HCT116 (cell line): ENCODE results near the gene ETNK2. TPM values are rescaled to one million over a fixed set of nuclear protein-coding genes. Genes with fewer than 3 reads are reported as not detected.
A peak's percentile ranks its signal among the peaks of the same experiment; 100 is the strongest.

Experiments used
- ATAC-seq: fragments of 200-7000 bp; cut with Tn5 transposase; 2 replicates; pipeline ENCODE4 v1.9.1; 2020; ENCODE audit warnings: mild to moderate bottlenecking, moderate library complexity
- BruUV-seq: library from RNA; stranded (reverse); fragments of 400-500 nt; replicated peaks from 2 replicates; lab custom pipeline; 2021; lab: Mats Ljungman, UMichigan
- CTCF ChIA-PET: fragments of 300-600 bp; sonication (Branson Sonifier 250); formaldehyde crosslinking; loops from one replicate; lab custom pipeline; 2021; ENCODE audit warnings: antibody characterized with exemption; lab: Charles Lee
- POLR2A ChIA-PET: fragments of 300-600, 350-600 bp; sonication (Branson Sonifier 250); formaldehyde crosslinking; loops from one replicate; lab custom pipeline; 2021; ENCODE audit warnings: antibody characterized with exemption; lab: Charles Lee
- RAD21 ChIA-PET, 2 experiments: fragments of 300-600 bp; sonication (Branson Sonifier 250); formaldehyde crosslinking; loops; one replicate each; lab custom pipeline; 2023; ENCODE audit warnings: low total read pairs in 2 of 2; ENCODE audit not compliant: uncharacterized antibody in 2 of 2, unreplicated experiment in 2 of 2, low non-redundant PET in 1 of 2; lab: Charles Lee
- DNase-seq: peaks from one replicate; pipeline ENCODE4 v3.0.0-alpha.2; 2010; ENCODE audit warnings: low read depth, low spot score
- H2AFZ ChIP-seq: fragments of 200-600 bp; shearing (Covaris generic), sonication (generic); 2 replicates; pipeline ENCODE4 v1.6.1; 2017; ENCODE audit warnings: low read depth, mixed run types, mixed read lengths, antibody characterized with exemption, low read length; ENCODE audit not compliant: poor library complexity, severe bottlenecking
- H3K27ac ChIP-seq: 2 replicates; pipeline ENCODE4 v1.5.1; 2012; ENCODE audit warnings: low read depth, low read length
- H3K27me3 ChIP-seq: fragments of 200-600 bp; sonication (generic); 2 replicates; pipeline ENCODE4 v1.6.1; 2016; ENCODE audit warnings: mixed run types, low read length, mixed read lengths; ENCODE audit not compliant: insufficient read depth
- H3K36me3 ChIP-seq, 2 experiments: fragments of 200-500 bp in 1 of 2; fragments of 200-600 bp in 1 of 2; sonication (Bioruptor generic) in 1 of 2; sonication (generic) in 1 of 2; 2 replicates each; pipeline versions ENCODE4 v1.5.1 to v1.6.1; 2014 to 2016; ENCODE audit warnings: low read length in 2 of 2, inconsistent platforms in 1 of 2, mixed read lengths in 1 of 2, mixed run types in 1 of 2; ENCODE audit not compliant: insufficient read depth in 2 of 2, control insufficient read depth in 1 of 2
- H3K4me1 ChIP-seq, 2 experiments: fragments of 200-600 bp in 1 of 2; sonication (generic) in 1 of 2; 2 replicates each; pipeline versions ENCODE4 v1.5.1 to v1.6.1; 2012 to 2017; ENCODE audit warnings: low read length in 2 of 2, inconsistent platforms in 1 of 2, mild to moderate bottlenecking in 1 of 2, mixed read lengths in 1 of 2, mixed run types in 1 of 2, moderate library complexity in 1 of 2; ENCODE audit not compliant: insufficient read depth in 2 of 2, control insufficient read depth in 1 of 2
- H3K4me2 ChIP-seq: fragments of 200-600 bp; sonication (generic); 2 replicates; pipeline ENCODE4 v1.6.1; 2017; ENCODE audit warnings: mixed run types, low read length, mixed read lengths
- H3K4me3 ChIP-seq, 2 experiments: fragments of 200-600 bp in 1 of 2; sonication (generic) in 1 of 2; replicated peaks in 1 of 2; 2 replicates each; pipeline ENCODE4 v1.5.1; 2011 to 2016; ENCODE audit warnings: low read length in 2 of 2, control low read depth in 1 of 2, low read depth in 1 of 2, mild to moderate bottlenecking in 1 of 2, mixed read lengths in 1 of 2, mixed run types in 1 of 2
- H3K79me2 ChIP-seq: fragments of 200-600 bp; sonication (generic); 2 replicates; pipeline ENCODE4 v1.6.1; 2017; ENCODE audit warnings: mild to moderate bottlenecking, mixed run types, low read length, moderate library complexity, mixed read lengths; ENCODE audit not compliant: insufficient read depth
- H3K9ac ChIP-seq: fragments of 200-600 bp; sonication (generic); 2 replicates; pipeline ENCODE4 v1.6.1; 2016; ENCODE audit warnings: low read length, mixed read lengths
- H3K9me2 ChIP-seq: fragments of 200-600 bp; sonication (generic), shearing (Covaris generic); 2 replicates; pipeline ENCODE4 v1.6.1; 2017; ENCODE audit warnings: mixed run types, mild to moderate bottlenecking, moderate library complexity; ENCODE audit not compliant: insufficient read depth
- H3K9me3 ChIP-seq, 2 experiments: fragments of 200-500 bp in 1 of 2; fragments of 200-600 bp in 1 of 2; sonication (Bioruptor generic) in 1 of 2; sonication (generic) in 1 of 2; 2 replicates each; pipeline ENCODE4 v1.6.1; 2014 to 2017; ENCODE audit warnings: low read length in 2 of 2, mixed read lengths in 2 of 2, inconsistent platforms in 1 of 2, low read depth in 1 of 2, mild to moderate bottlenecking in 1 of 2, mixed run types in 1 of 2, moderate library complexity in 1 of 2; ENCODE audit not compliant: control insufficient read depth in 1 of 2, insufficient read depth in 1 of 2
- H4K20me1 ChIP-seq: fragments of 200-600 bp; sonication (generic), shearing (Covaris generic); 2 replicates; pipeline ENCODE4 v1.6.1; 2017; ENCODE audit warnings: mixed run types, mild to moderate bottlenecking, moderate library complexity; ENCODE audit not compliant: insufficient read depth
- CBX3 ChIP-seq: IDR thresholded peaks from 2 replicates; pipeline ENCODE4 v1.6.1; 2012; ENCODE audit warnings: low read depth
- EGR1 ChIP-seq: IDR thresholded peaks from 2 replicates; pipeline ENCODE4 v1.6.1; 2012; ENCODE audit warnings: low read depth
- JUND ChIP-seq: IDR thresholded peaks from 2 replicates; pipeline ENCODE4 v1.6.1; 2012
- intact Hi-C: fragments of 100-400 bp; cut with micrococcal nuclease; formaldehyde crosslinking; loops from 2 replicates; pipeline ENCODE4 v1.10.0; 2022
- total RNA-seq: library from RNA; stranded (reverse); gene quantifications from one replicate; pipeline ENCODE4 v1.2.1, GENCODE V29; 2021; ENCODE audit not compliant: unreplicated experiment

The ETNK2 gene
- total RNA-seq, 1 experiment from 2014 or later: 16.1 TPM

- POLR2A ChIA-PET: no interaction called here
- Histone ChIP-seq H3K27ac (no peak overlapping the region), H3K9me2 (no peaks in the 10 kb centered on the region), H3K36me3 (no peaks in the 10 kb centered on the region), H3K4me3 (no peak overlapping the region), H3K9ac (no peak overlapping the region), H4K20me1 (no peaks in the 10 kb centered on the region), H3K27me3 (no peaks in the 10 kb centered on the region), H3K4me1 (peaks cover 6 to 40% of the 10 kb centered on the region in 2 experiments; a peak in 3 of 4 replicates), H3K9me3 (peaks cover 4 to 13% of the 10 kb centered on the region in 2 experiments; a peak in 1 of 4 replicates), H3K4me2 (no peak overlapping the region), H2AFZ (no peak overlapping the region), H3K79me2 (no peaks in the 10 kb centered on the region)
- RAD21 ChIA-PET: no interaction called here
- CTCF ChIA-PET: no interaction called here
- DNase-seq (no peak), ATAC-seq (no peak)
- intact Hi-C loops: no loop called here
- peak; percentile 88; the same call in 1 of the 2 replicates for TF ChIP-seq CBX3
- TF ChIP-seq EGR1: no peak
- no TSS peak for BruUV-seq
Measured at GRCh38 chr1:204169858-204170257, 18.0 kb upstream of the ETNK2 start.

- Histone ChIP-seq H3K9me2 (no peaks in the 10 kb centered on the region), H4K20me1 (no peaks in the 10 kb centered on the region), H3K4me3 (no peak overlapping the region), H3K9me3 (peaks cover 4 to 13% of the 10 kb centered on the region in 2 experiments; a peak in 1 of 4 replicates), H3K36me3 (no peaks in the 10 kb centered on the region), H3K27me3 (no peaks in the 10 kb centered on the region), H3K4me1 (peaks cover 5 to 28% of the 10 kb centered on the region in 2 experiments; a peak in 3 of 4 replicates), H3K27ac (no peak overlapping the region), H2AFZ (no peak overlapping the region), H3K79me2 (no peaks in the 10 kb centered on the region), H3K9ac (no peak overlapping the region), H3K4me2 (no peak overlapping the region)
- no peak for ATAC-seq
- RAD21 ChIA-PET: no interaction called here
- CTCF ChIA-PET: interaction anchor here (1.2 to 1.7 kb wide), 2 partner anchors 40 to 47 kb away, joined by 3 to 6 read pairs; partner anchors contain the start of gene GOLT1A
- no peak for DNase-seq
- TF ChIP-seq JUND: no peak
- intact Hi-C loops: no loop called here
- no TSS peak for BruUV-seq
- POLR2A ChIA-PET: no interaction called here
Measured at GRCh38 chr1:204167730-204168129, 15.9 kb upstream of the ETNK2 start.
